ENCODE data around the gene ASB4. TPM values are rescaled to one million over a fixed set of nuclear protein-coding genes. Genes with fewer than 3 reads are reported as not detected.
A peak's percentile ranks its signal among the peaks of the same experiment; 100 is the strongest.

The ASB4 gene
- total and polyA plus RNA-seq, 2 donors (not counting 3 experiments of a cell fraction or from before 2014, with no cell fraction given), result not detected

DNA sequence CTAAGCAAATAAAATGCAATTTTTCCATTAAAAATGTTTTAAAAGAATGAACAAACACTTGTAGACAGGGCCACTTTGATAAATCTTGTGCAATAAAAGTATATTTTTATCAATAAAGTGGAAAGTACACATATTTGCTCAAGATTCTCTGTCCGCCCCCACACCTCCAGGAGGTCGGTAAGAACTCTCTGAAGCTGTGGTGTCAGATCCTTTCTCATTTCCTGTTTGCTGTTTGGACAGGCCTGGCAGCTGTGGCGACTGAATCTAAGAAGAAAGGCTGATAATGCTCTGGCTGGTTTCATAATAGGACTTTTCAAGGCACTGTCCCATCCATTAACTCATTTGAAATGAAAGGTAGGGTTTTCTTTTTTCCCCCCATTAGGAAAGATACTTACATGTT, 15.3 kb upstream of the ASB4 start:
- Histone ChIP-seq H3K4me1 (ENCODE audit: control insufficient read depth, extremely low read depth, insufficient read depth, low read length) (peaks cover 30% of the 10 kb centered on the region), H3K4me2 (ENCODE audit: insufficient read depth, low read length) (peak overlapping the region; percentile 68), H3K27me3 (ENCODE audit: control insufficient read depth in 2 of 2, insufficient read depth in 2 of 2, low read length in 2 of 2) (peaks cover 0 to 2% of the 10 kb centered on the region in 2 experiments), H3K36me3 (ENCODE audit: control insufficient read depth in 2 of 2, extremely low read depth in 1 of 2, insufficient read depth in 2 of 2, low read length in 2 of 2) (no peaks in the 10 kb centered on the region), H3K9me3 (replicated peaks; ENCODE audit: control insufficient read depth, insufficient read depth, low read length) (no peaks in the 10 kb centered on the region), H3K79me2 (ENCODE audit: control insufficient read depth, insufficient read depth, low read length) (no peaks in the 10 kb centered on the region), H3K27ac (ENCODE audit: insufficient read depth, low read depth, low read length) (peak overlapping the region; percentile 65), H3K4me3 (replicated peaks in 1 of 3; ENCODE audit: insufficient read depth in 1 of 3, low read depth in 1 of 3, low read length in 3 of 3) (peak overlapping the region in 1 of 3 experiments; percentile 16), H4K20me1 (replicated peaks; ENCODE audit: control insufficient read depth, extremely low read depth, insufficient read depth, low read length) (no peaks in the 10 kb centered on the region), H3K9ac (replicated peaks; ENCODE audit: extremely low read depth, insufficient read depth, low read length) (peak overlapping the region; percentile 34), H3K9me1 (replicated peaks; ENCODE audit: control insufficient read depth, extremely low read depth, insufficient read depth, low read length) (no peaks in the 10 kb centered on the region), H2AFZ (ENCODE audit: low read depth, low read length) (peak overlapping the region; percentile 69)
- ChIA-PET POLR2A (no interaction called here), CTCF (interaction anchor here (1.1 to 1.9 kb wide), 3 partner anchors 19 to 815 kb away, joined by 4 read pairs; partner anchors contain the start of gene SGCE)
- peak; percentile 56 for FAIRE-seq
- dilution Hi-C loops (cut with MboI; ENCODE audit: extremely low pct_ligation_motif_present, low sequenced_read_pairs) (no loop called here), intact Hi-C loops (cut with micrococcal nuclease) (loop anchor here (1.0 kb wide), 1 partner anchor 35 kb away; the partner anchor contains the start of gene PON2)
- TF ChIP-seq POLR2A (IDR thresholded peaks at IDR 0.05; ENCODE audit: low read depth, low read length) (no peak), JUN (IDR thresholded peaks at IDR 0.05; ENCODE audit: borderline replicate concordance, insufficient read depth, insufficient read length, low read depth) (no peak), MYC (IDR thresholded peaks at IDR 0.05; ENCODE audit: low read depth, low read length) (no peak), POLR2AphosphoS5 (IDR thresholded peaks at IDR 0.05; ENCODE audit: insufficient read depth, low read depth, low read length) (no peak), GATA2 (IDR thresholded peaks at IDR 0.05; ENCODE audit: insufficient read depth, insufficient read length, low read depth, low read length) (no peak), EZH2 (IDR thresholded peaks at IDR 0.05; ENCODE audit: borderline replicate concordance, low read depth, low read length, severe bottlenecking) (no peak), FOS (IDR thresholded peaks at IDR 0.05; ENCODE audit: borderline replicate concordance, insufficient read depth, low read length) (no peak)
- TF ChIP-seq, protein P1, sequence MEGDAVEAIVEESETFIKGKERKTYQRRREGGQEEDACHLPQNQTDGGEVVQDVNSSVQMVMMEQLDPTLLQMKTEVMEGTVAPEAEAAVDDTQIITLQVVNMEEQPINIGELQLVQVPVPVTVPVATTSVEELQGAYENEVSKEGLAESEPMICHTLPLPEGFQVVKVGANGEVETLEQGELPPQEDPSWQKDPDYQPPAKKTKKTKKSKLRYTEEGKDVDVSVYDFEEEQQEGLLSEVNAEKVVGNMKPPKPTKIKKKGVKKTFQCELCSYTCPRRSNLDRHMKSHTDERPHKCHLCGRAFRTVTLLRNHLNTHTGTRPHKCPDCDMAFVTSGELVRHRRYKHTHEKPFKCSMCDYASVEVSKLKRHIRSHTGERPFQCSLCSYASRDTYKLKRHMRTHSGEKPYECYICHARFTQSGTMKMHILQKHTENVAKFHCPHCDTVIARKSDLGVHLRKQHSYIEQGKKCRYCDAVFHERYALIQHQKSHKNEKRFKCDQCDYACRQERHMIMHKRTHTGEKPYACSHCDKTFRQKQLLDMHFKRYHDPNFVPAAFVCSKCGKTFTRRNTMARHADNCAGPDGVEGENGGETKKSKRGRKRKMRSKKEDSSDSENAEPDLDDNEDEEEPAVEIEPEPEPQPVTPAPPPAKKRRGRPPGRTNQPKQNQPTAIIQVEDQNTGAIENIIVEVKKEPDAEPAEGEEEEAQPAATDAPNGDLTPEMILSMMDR (IDR thresholded peaks at IDR 0.05; ENCODE audit: extremely low read depth in 1 of 2, insufficient read depth in 1 of 2, low read depth in 1 of 2, low read length in 2 of 2), result no peak
- TF ChIP-seq, protein P2, sequence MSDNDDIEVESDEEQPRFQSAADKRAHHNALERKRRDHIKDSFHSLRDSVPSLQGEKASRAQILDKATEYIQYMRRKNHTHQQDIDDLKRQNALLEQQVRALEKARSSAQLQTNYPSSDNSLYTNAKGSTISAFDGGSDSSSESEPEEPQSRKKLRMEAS (IDR thresholded peaks at IDR 0.05; ENCODE audit: insufficient read depth, insufficient read length), result no peak
- DNase-seq (ENCODE audit: low read depth, low spot score), result peak; percentile 64
- no TSS peak for BruUV-seq (replicated peaks)

Measured in endothelial cell of umbilical vein (primary cell).